ENCODE measurements around the gene MBNL3.
"Not testable (repeated sequence)": the region's sequence is repeated elsewhere in the genome, so short reads cannot be mapped to it uniquely, and the experiment has no call there.

Gene MBNL3

DNA sequence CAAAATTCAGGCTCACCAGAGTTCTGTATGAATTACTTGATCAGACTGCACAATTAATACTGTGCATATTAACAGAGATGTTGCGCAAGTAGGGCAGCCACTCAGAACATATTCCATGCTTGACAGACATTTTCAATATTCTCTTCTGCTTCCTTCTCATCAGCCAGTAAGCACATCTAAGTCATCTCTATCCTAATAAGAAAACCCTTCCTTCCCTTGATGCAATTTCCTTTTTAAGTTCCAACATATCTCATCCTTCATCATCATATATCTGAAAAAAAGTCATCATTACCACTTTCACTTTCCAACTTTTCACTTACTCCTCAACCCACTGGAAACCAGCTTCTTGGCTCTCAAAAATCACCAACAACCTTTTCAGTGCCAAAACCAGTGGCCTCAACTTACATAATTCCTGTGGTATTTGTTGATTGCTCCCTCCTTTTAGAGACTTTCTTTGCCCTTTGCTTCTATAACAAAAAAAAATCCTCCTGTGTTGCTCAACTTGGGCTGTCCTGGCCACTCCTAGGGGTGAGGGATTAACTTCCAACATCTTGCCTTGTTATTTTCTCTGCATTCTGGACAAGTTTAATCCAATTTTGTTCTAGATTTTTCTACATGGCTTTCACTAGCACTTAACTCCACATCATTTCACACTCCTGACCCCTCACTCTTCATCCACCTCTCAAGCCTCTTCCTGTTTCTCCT is 14.1 kb downstream of the MBNL3 start:
- no peak for DNase-seq

DNA sequence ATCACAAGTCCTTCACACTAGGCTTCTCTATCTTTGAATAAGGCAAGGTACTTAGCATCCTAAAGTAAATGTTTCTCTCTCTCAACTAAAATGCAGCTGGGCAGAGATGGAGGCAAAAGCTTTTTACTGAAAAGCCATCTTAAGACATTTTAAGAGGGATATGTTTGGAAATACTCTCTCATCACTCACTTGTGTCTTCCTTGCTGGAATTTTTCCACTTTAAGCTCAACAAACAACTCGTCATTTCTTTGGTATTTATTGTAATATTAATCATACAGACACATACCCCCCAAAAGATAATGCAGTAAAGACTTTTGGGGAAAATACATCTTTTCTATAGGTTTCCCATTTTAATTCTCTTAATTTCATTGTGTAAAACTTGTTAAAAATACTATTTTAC is 16.4 kb downstream of the MBNL3 start:
- DNase-seq: no peak

DNA sequence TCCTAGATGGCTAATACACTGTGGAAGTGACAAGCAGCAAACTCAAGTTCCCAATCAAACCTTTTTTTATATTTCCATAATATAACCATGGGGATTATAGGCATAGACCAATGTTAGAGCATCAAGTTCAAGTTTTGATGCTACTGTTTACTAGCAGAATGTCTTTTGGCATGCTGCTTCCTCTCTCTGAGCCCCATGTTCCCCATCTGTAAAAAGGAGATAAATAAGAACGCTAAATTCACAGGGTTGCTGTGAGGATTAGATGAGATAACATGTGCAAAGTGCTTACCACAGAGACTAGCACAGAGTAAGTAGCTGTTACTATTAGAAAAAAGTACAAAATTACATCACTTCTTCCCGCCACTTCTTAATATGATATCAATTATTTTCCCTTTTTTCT is 18.0 kb downstream of the MBNL3 start:
- no peak for DNase-seq

DNA sequence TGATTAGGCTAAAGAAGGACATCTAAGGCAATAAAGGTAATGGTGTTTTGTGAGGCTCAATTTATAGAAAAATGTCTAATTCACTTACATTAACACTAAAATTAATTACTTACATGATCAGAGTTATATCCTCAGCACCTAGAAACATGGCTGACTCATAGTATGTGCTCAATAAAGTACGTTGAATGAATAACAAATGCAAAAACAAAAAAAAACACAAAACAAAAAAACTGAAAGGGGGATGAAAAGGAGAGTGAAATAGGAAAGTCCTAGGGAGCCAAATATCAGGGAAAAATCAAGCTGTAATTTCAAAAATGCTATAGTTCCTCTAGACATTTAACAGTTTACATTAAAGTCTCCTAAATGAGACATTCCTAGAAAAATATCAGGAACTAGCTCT is 18.7 kb downstream of the MBNL3 start:
- no peak for DNase-seq

DNA sequence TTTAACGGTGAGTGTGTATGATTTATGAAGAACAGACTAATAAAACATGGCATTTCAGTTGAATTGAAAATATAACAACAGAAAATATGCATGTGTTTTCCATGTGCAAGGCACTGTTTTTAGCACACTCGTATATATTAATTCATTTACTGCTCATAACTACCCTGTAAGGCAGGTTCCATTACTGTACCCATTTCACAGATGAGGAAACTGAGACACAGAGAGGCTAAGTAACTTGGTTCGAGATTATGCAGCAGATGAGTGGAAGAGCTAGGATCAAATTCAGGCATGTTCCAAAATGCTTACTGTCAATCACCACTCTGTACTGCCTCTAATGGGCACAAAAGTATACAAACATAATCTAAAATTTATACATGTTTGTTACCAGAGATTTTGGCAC is 20.4 kb downstream of the MBNL3 start:
- no peak for DNase-seq

GRCh38 chrX:132467989-132468388 is 20.8 kb downstream of the MBNL3 start:
- no peak for DNase-seq

DNA sequence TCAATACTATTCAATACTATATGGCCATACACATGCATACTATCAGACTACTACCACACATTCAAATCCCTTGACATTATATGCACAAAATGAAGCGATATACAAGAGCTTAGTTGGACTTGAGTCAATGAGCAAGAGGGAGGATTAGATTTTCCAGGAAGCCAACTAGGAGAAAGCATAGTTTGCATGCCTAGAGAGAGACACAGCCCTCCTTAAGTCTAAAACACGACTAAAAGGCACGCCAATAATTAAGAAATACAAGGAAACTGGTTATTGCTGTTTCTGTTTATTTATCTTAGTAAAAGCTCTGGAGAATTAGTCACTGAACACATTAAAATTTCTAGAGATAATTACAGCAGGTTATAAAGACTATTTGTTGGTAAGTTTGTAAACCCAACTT is 21.8 kb downstream of the MBNL3 start:
- no peak for DNase-seq

- no peak for DNase-seq
Observed at GRCh38 chrX:132463411-132463810, 25.4 kb downstream of the MBNL3 start.

DNA sequence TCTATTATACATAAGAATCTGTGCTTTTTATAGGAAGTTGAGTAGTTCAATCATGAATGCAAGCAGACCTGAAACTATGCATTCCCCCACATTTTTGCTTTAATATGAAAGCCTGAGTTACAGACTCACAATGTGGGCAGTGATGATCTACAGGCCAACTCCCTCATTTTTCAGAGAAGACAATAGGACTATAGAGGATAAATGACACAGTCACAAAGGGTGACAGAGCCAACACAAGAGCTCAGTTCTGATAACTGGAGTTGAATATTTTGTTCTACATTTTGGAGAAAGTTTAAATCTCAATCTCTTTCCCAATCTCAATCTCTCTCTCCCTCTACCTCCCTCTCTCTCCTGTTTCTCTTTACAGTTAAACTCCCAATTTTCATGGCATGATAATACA is 27.0 kb downstream of the MBNL3 start:
- no peak for DNase-seq

GRCh38 chrX:132452911-132453550 is 35.8 kb downstream of the MBNL3 start:
- DNase-seq: no peak

DNA sequence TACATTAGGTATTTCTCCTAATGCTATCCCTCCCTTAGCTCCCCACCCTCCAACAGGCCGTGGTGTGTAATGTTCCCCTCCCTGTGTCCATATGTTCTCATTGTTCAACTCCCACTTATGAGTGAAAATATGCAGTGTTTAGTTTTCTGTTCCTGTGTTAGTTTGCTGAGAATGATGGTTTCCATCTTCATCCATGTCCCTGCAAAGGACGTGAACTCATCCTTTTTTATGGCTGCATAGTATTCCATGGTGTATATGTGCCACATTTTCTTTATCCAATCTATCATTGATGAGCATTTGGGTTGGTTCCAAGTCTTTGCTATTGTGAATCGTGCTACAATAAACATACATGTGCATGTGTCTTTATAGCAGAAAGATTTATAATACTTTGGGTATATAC is 42.9 kb downstream of the MBNL3 start:
- not testable (repeated sequence) for DNase-seq

GRCh38 chrX:132444936-132445335 is 43.9 kb downstream of the MBNL3 start:
- DNase-seq: no peak

- no peak for DNase-seq
Observed at GRCh38 chrX:132443196-132444135, 45.4 kb downstream of the MBNL3 start.

- no peak for DNase-seq
Observed at GRCh38 chrX:132442691-132443090, 46.1 kb downstream of the MBNL3 start.

- no peak for DNase-seq
Observed at GRCh38 chrX:132435222-132435621, 53.6 kb downstream of the MBNL3 start.

DNA sequence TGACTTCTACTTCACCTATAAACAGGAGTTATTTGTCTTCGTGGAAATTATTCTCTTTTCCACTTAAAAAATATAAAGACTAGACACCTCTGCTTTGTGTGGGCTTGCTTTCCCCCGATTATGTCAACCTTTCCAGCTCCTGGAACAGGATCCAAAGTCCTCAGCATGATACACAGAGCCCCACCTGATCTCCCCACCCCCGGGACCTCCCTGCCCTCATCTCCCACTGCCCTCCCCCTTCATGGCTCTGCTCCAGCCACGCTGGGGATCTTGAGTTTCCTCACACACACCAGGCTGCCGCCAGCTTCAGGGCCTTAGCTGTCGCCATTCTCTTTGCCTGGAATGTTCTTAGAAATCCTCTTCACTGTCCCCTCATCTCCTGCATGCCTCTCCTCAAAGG is 55.3 kb downstream of the MBNL3 start:
- DNase-seq: no peak

- peak; percentile 14 for DNase-seq
Observed at GRCh38 chrX:132433001-132433400, 55.8 kb downstream of the MBNL3 start.

DNA sequence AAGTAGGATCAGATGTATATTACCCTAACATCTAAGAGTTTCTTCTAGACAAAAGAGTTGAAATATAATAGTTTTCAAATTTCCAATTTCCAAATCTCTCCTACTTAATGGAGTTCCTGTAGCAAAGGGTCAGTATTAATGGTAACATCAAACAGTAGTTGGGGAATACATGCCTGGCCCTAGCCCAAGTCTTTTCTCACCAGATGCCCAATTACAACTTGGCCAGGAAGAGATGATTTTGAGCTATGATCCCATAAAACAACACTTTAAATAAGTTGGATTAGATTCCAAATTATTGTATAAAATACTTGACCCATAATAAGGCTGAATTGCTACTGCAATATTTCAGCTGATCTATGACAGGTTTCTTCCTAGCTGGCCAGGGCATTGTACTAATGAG is 59.9 kb downstream of the MBNL3 start:
- no peak for DNase-seq

DNA sequence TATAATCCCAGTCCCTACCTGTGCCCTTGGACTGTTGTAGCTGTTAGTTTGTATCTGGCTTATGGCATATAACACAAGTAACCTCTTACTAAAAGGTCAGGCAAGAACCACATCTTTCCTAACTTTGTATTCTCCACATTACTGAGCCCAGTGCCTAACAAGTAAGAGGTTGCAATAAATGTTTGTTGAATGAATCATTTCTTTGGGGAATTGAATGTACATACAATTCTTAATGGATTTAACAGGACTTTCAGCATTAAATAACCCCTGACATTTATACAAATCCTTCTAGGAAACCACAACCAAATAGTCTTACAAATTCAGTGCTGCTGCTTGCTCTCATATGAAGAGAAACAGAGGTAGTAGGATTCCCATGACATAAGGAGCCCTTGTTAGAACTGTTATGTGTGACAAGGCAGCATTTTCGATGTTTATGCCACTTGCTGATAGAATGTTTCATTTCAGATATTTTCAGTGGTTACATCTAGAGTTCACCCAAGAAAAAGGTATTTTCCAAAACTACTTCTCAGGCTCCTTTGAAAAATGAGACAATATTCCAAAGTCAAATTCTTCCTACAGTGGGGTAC is 62.0 kb downstream of the MBNL3 start:
- no peak for DNase-seq

- DNase-seq: no peak
Observed at GRCh38 chrX:132425744-132426318, 63.0 kb downstream of the MBNL3 start.

DNA sequence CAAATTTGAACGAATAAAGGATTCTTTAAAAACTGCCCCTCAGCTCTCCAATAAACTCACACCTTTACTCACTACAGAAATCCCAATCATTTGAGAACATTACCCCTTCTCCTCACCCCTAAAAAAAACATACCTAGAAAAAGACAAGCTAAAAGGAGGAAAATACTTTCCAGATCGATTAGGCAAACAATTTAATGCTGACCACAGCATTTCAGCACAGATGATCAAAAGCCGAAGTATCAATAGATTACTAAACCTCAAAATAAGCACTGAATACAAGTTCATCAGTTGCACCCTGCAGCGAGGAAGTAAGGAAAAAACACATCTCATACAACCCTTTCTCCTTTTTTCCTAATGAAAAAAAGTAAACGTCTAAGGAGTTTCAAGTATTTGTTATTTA is 65.5 kb downstream of the MBNL3 start:
- DNase-seq: no peak

- DNase-seq: no peak
Observed at GRCh38 chrX:132415012-132415411, 73.8 kb downstream of the MBNL3 start.

GRCh38 chrX:132414404-132414803 is 74.4 kb downstream of the MBNL3 start:
- no peak for DNase-seq

Data from NCI-H1436 (cell line).